CD14-positive monocyte (primary cell): ENCODE results near the gene RPLP2. TPM values are rescaled to one million over a fixed set of nuclear protein-coding genes. Genes with fewer than 3 reads are reported as not detected.

Experiments used
- DNase-seq, 3 donors: peaks; one replicate each; pipeline ENCODE4 v3.0.0-alpha.2; 2011 to 2022
- H2AFZ ChIP-seq: 2 replicates; pipeline ENCODE4 v1.6.0; 2012; ENCODE audit warnings: mild to moderate bottlenecking, low read depth, low read length, inconsistent platforms; ENCODE audit not compliant: insufficient read depth, poor library complexity, severe bottlenecking
- H3K27ac ChIP-seq, 2 donors: 1 replicate in 1 of 2; 2 replicates in 1 of 2; pipeline ENCODE4 v1.5.1; 2012 to 2013; ENCODE audit warnings: low read length in 2 of 2, control low read depth in 1 of 2, inconsistent platforms in 1 of 2, low read depth in 1 of 2, mild to moderate bottlenecking in 1 of 2
- H3K27me3 ChIP-seq, 2 donors: one replicate each; pipeline versions ENCODE4 v1.6.0 to v1.6.1; 2011 to 2013; ENCODE audit warnings: low read length in 2 of 2; ENCODE audit not compliant: control insufficient read depth in 2 of 2, insufficient read depth in 2 of 2
- H3K36me3 ChIP-seq, 2 donors: replicated peaks in 1 of 2; 1 replicate in 1 of 2; 2 replicates in 1 of 2; pipeline versions ENCODE4 v1.5.1 to v1.6.1; 2012 to 2013; ENCODE audit warnings: low read length in 2 of 2, control low read depth in 1 of 2, inconsistent platforms in 1 of 2, mild to moderate bottlenecking in 1 of 2; ENCODE audit not compliant: insufficient read depth in 2 of 2, control insufficient read depth in 1 of 2
- H3K4me1 ChIP-seq, 2 donors: 1 replicate in 1 of 2; 2 replicates in 1 of 2; pipeline versions ENCODE4 v1.5.1 to v1.6.1; 2012 to 2013; ENCODE audit warnings: low read length in 2 of 2, control low read depth in 1 of 2, inconsistent platforms in 1 of 2, mild to moderate bottlenecking in 1 of 2, moderate library complexity in 1 of 2; ENCODE audit not compliant: insufficient read depth in 2 of 2, control insufficient read depth in 1 of 2
- H3K4me2 ChIP-seq: replicated peaks from 2 replicates; pipeline ENCODE3; 2012; ENCODE audit warnings: low read length, moderate library complexity, mild to moderate bottlenecking; ENCODE audit not compliant: poor library complexity, severe bottlenecking; ENCODE audit errors: extremely low read depth
- H3K4me3 ChIP-seq, 3 experiments: fragments of 200-600 bp in 1 of 3; sonication (generic) in 1 of 3; replicated peaks in 1 of 3; 1 replicate in 2 of 3; 2 replicates in 1 of 3; pipeline ENCODE4 v1.5.1; 2011 to 2013; ENCODE audit warnings: low read length in 3 of 3, mild to moderate bottlenecking in 3 of 3, control low read depth in 2 of 3, low read depth in 2 of 3, inconsistent platforms in 1 of 3, moderate library complexity in 1 of 3
- H3K79me2 ChIP-seq: 2 replicates; pipeline ENCODE4 v1.6.0; 2012; ENCODE audit warnings: mild to moderate bottlenecking, control low read depth, inconsistent platforms, low read length, moderate library complexity; ENCODE audit not compliant: insufficient read depth
- H3K9ac ChIP-seq: 2 replicates; pipeline ENCODE4 v1.6.0; 2017; ENCODE audit warnings: low read length, mild to moderate bottlenecking; ENCODE audit not compliant: insufficient read depth, poor library complexity, severe bottlenecking
- H3K9me3 ChIP-seq, 2 donors: replicated peaks in 1 of 2; 1 replicate in 1 of 2; 2 replicates in 1 of 2; pipeline versions ENCODE4 v1.5.1 to v1.6.1; 2012 to 2013; ENCODE audit warnings: low read length in 2 of 2, control low read depth in 1 of 2; ENCODE audit not compliant: control insufficient read depth in 1 of 2, insufficient read depth in 1 of 2
- H4K20me1 ChIP-seq: 2 replicates; pipeline ENCODE4 v1.6.0; 2012; ENCODE audit warnings: mild to moderate bottlenecking, low read length, control low read depth, moderate library complexity; ENCODE audit not compliant: insufficient read depth
- H3K27ac Mint-ChIP-seq, 7 donors: one replicate each; pipeline ENCODE4 v1.8.0; 2020; ENCODE audit warnings: mild to moderate bottlenecking in 7 of 7, mixed read lengths in 7 of 7, moderate library complexity in 6 of 7, inconsistent platforms in 2 of 7
- H3K27me3 Mint-ChIP-seq, 3 donors: one replicate each; pipeline ENCODE4 v1.8.0; 2021 to 2022; ENCODE audit warnings: low read depth in 3 of 3, mild to moderate bottlenecking in 3 of 3, mixed read lengths in 3 of 3, moderate library complexity in 3 of 3, inconsistent platforms in 1 of 3
- H3K36me3 Mint-ChIP-seq, 2 donors: one replicate each; pipeline ENCODE4 v1.8.0; 2020; ENCODE audit warnings: mixed read lengths in 2 of 2, inconsistent platforms in 1 of 2, mild to moderate bottlenecking in 1 of 2
- H3K4me1 Mint-ChIP-seq: one replicate; pipeline ENCODE4 v1.8.0; 2020; ENCODE audit warnings: mild to moderate bottlenecking, mixed read lengths
- H3K4me3 Mint-ChIP-seq, 2 donors: one replicate each; pipeline ENCODE4 v1.8.0; 2020; ENCODE audit warnings: mild to moderate bottlenecking in 2 of 2, mixed read lengths in 2 of 2, moderate library complexity in 1 of 2
- H3K9me3 Mint-ChIP-seq, 7 donors: one replicate each; pipeline ENCODE4 v1.8.0; 2020 to 2022; ENCODE audit warnings: mixed read lengths in 7 of 7, mild to moderate bottlenecking in 6 of 7, moderate library complexity in 6 of 7, inconsistent platforms in 2 of 7
- WGBS: methylation state at CpG from one replicate; pipeline ENCODE4 v1.1.5; 2013; ENCODE audit warnings: missing lambda C conversion rate; ENCODE audit not compliant: insufficient coverage; 5-methylcytosine and 5-hydroxymethylcytosine counted together
- intact Hi-C, 2 donors: fragments of 100-400 bp; cut with micrococcal nuclease; formaldehyde crosslinking; loops; one replicate each; pipeline versions ENCODE4 v1.15.0 to v1.15.1; 2023
- polyA plus RNA-seq, 3 donors: library from polyadenylated mRNA; depleted of rRNA in 1 of 3; unstranded in 2 of 3; stranded (reverse) in 1 of 3; fragments of 300-500 nt in 2 of 3; fragments of >200 nt in 1 of 3; fragmentation: Illumina TruSeq in 2 of 3; gene quantifications; 1 replicate in 2 of 3; 2 replicates in 1 of 3; pipeline ENCODE4 v1.2.3, GENCODE V29; 2012 to 2021
- TF ChIP-seq, protein P1 (sequence below): fragments of 200-600 bp; IDR thresholded peaks from one replicate; pipeline ENCODE4 v1.8.0; 2022; ENCODE audit warnings: antibody characterized with exemption, mild to moderate bottlenecking

Gene RPLP2
- polyA plus RNA-seq, 3 donors: 879 to 1,191 (median 990) TPM

DNA sequence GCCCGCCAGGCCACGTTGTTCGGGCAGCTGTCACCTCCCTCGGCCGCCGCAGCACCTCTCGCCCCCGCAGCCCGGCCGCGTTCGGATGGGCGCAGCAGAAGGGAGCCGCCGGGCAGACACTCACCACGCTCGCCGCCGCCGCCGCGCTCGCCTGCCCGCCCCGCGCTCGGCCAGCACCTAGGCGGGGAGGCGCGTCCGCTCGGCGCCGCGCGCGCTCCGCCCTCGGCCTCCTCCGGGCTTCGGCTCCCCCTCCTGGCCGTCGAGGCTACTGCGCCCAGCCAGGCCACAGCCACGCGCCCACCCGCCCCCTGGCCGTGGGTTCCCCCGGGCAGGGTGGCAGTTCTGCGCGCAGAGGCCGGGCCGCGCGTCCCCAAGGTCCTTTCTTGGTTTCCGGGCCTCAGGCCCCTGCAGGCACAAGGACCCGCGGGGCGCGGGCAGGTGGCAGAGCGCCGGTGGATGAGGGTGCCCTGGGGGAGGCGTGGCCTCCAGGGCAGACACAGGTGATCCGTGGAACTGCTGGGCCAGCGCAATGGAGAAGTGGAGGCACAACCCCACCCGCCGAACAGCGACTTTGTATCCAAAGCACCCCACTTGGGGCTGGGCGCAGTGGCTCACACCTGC lies 11.6 kb upstream of the RPLP2 start, which contains the start of gene SLC25A22:
Gene SLC25A22, minus strand, starts transcription at position 189 of the 621 bp plus-strand sequence. CDS start 3,275 bp downstream, outside the sequence.
- Histone ChIP-seq H3K27ac (peak within 1 kb of the TSS; percentile 64 to 77), H4K20me1 (no peaks in the 10 kb centered on the region), H3K27me3 (no peaks in the 10 kb centered on the region), H3K4me3 (peak within 1 kb of the TSS; percentile 54 to 85 (median 84)), H3K79me2 (peaks cover 15% of the 10 kb centered on the region), H3K36me3 (peaks cover 15 to 18% of the 10 kb centered on the region in 2 donors), H3K9ac (peak within 1 kb of the TSS; percentile 59), H2AFZ (peak within 1 kb of the TSS; percentile 78), H3K4me1 (peaks cover 29 to 33% of the 10 kb centered on the region in 2 donors), H3K4me2 (peak within 1 kb of the TSS; percentile 98), H3K9me3 (no peaks in the 10 kb centered on the region)
- 3% methylated on average over 66 of the region's 69 CpGs for WGBS
- Mint-ChIP-seq H3K4me3 (peak within 1 kb of the TSS; percentile 80 to 94), H3K27ac (peak within 1 kb of the TSS; percentile 42 to 91 (median 87)), H3K4me1 (peaks cover 18% of the 10 kb centered on the region), H3K27me3 (no peaks in the 10 kb centered on the region), H3K36me3 (peaks cover 9 to 31% of the 10 kb centered on the region in 2 donors), H3K9me3 (peaks cover 0 to 3% (median 0%) of the 10 kb centered on the region in 7 donors)
- intact Hi-C loops: loop anchor here in 1 of 2 donors (5.0 kb wide), 1 partner anchor 51 kb away; the partner anchor contains the start of gene TALDO1
- peak; percentile 70 to 78 (median 72) for DNase-seq
- TF ChIP-seq, protein P1, sequence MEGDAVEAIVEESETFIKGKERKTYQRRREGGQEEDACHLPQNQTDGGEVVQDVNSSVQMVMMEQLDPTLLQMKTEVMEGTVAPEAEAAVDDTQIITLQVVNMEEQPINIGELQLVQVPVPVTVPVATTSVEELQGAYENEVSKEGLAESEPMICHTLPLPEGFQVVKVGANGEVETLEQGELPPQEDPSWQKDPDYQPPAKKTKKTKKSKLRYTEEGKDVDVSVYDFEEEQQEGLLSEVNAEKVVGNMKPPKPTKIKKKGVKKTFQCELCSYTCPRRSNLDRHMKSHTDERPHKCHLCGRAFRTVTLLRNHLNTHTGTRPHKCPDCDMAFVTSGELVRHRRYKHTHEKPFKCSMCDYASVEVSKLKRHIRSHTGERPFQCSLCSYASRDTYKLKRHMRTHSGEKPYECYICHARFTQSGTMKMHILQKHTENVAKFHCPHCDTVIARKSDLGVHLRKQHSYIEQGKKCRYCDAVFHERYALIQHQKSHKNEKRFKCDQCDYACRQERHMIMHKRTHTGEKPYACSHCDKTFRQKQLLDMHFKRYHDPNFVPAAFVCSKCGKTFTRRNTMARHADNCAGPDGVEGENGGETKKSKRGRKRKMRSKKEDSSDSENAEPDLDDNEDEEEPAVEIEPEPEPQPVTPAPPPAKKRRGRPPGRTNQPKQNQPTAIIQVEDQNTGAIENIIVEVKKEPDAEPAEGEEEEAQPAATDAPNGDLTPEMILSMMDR: peak; percentile 96

DNA sequence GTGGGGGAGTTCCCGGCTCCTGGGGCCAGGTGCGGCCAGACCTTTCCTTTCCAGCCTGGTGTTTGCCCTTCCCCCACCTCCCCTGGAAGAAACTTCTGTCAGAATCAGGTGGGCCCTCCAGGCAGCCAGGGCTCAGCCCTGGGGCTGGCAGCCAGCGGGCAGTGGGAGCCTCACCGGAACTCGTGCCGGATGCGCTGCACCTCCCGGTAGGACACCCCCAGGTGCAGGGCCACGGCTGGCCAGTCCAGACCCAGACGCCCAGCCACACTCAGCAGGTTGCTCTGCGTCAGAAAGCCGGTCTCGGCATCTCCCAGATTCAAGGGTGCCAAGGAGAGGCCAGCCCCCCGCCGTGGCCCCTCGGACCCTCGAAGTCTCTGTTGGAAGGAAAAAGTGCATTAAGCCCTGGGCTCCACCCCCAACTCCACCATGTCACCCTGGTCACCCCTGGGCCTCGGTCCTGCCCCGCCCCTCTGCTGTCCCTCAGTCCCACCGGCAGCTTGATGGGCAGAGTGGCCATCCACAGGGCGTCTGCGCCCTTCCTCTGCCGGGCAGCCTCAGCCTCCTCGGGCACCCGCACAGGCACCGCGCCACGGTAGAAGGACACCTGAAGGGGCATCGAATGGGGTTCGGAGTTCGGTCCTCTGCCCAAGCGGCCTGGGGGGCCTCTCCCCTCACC lies 10.0 kb upstream of the RPLP2 start:
- H3K27me3 ChIP-seq: no peaks in the 10 kb centered on the region
- Mint-ChIP-seq H3K4me1 (peaks cover 29% of the 10 kb centered on the region), H3K27me3 (peaks cover 0 to 5% (median 2%) of the 10 kb centered on the region in 3 donors), H3K4me3 (no peak overlapping the region), H3K27ac (no peak overlapping the region), H3K36me3 (peaks cover 3 to 24% of the 10 kb centered on the region in 2 donors), H3K9me3 (peaks cover 0 to 3% (median 0%) of the 10 kb centered on the region in 7 donors)
- no peak overlapping the region for H3K27ac ChIP-seq
- H3K4me1 ChIP-seq: peaks cover 39 to 46% of the 10 kb centered on the region in 2 donors
- H4K20me1 ChIP-seq: peaks cover 11% of the 10 kb centered on the region
- H2AFZ ChIP-seq: no peak overlapping the region
- H3K79me2 ChIP-seq: peaks cover 20% of the 10 kb centered on the region
- no peak overlapping the region for H3K4me2 ChIP-seq
- H3K9me3 ChIP-seq: no peaks in the 10 kb centered on the region
- H3K4me3 ChIP-seq: no peak overlapping the region
- whole genome bisulfite sequencing: 98% methylated on average over 28 of the region's 32 CpGs
- intact Hi-C loops: loop anchor here in 1 of 2 donors (5.0 kb wide), 1 partner anchor 52 kb away; the partner anchor contains the start of gene TALDO1
- peaks cover 14 to 15% of the 10 kb centered on the region in 2 donors for H3K36me3 ChIP-seq
- no peak for DNase-seq
- TF ChIP-seq, protein P1: no peak
- H3K9ac ChIP-seq: no peak overlapping the region
